GM20431 (cell line): ENCODE measurements around the gene TCF4.

ENCODE experiments used
- in situ Hi-C: fragments of 300-500 bp; cut with MseI, MboI; formaldehyde crosslinking; loops from one replicate; pipeline ENCODE4 v1.15.0; 2020; ENCODE audit warnings: low sequenced_read_pairs; ENCODE audit not compliant: unreplicated experiment

Gene TCF4

GRCh38 chr18:55179425-55179824 is 408.6 kb downstream of the TCF4 start:
- in situ Hi-C loops = no loop called here

GRCh38 chr18:55173291-55173690 is 414.7 kb downstream of the TCF4 start:
- in situ Hi-C loops = no loop called here
